Endothelial cell of umbilical vein (primary cell): ENCODE results near the gene PRKG1.

Experiments
- MYC ChIP-seq: IDR thresholded peaks from one replicate; pipeline ENCODE4 v1.6.1; 2011; ENCODE audit warnings: mild to moderate bottlenecking, low read depth, low read length
- POLR2AphosphoS5 ChIP-seq: IDR thresholded peaks from 2 replicates; pipeline ENCODE4 v1.6.1; 2012; ENCODE audit warnings: low read depth, mild to moderate bottlenecking, control low read depth, low read length, moderate library complexity; ENCODE audit not compliant: insufficient read depth
- TF ChIP-seq, protein P1 (sequence below), 2 donors: IDR thresholded peaks; 1 replicate in 1 of 2; 2 replicates in 1 of 2; pipeline ENCODE4 v1.5.1; 2011; ENCODE audit warnings: low read length in 2 of 2, mild to moderate bottlenecking in 2 of 2, moderate library complexity in 2 of 2, control low read depth in 1 of 2, inconsistent platforms in 1 of 2, low read depth in 1 of 2; ENCODE audit not compliant: insufficient read depth in 1 of 2; ENCODE audit errors: extremely low read depth in 1 of 2

DNA sequence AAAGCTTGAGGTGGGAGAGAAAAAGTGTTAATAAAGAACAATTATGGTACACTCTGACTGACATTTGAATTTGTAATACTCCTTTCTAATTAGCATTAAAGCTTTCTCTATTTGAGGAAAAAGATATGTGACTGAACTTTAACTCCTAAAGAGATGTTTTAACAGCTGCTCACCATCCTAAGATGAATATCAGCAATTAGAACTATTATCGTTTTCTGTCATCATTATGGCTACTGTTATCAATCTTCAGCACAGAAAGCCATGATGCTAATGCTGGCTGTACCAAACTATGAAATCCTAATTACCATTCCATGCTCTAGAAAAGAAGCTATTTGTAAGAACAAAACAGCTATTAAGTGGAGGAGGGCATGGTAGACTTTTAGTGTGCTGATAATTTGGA lies 853.9 kb downstream of the PRKG1 start:
- TF ChIP-seq, protein P1, sequence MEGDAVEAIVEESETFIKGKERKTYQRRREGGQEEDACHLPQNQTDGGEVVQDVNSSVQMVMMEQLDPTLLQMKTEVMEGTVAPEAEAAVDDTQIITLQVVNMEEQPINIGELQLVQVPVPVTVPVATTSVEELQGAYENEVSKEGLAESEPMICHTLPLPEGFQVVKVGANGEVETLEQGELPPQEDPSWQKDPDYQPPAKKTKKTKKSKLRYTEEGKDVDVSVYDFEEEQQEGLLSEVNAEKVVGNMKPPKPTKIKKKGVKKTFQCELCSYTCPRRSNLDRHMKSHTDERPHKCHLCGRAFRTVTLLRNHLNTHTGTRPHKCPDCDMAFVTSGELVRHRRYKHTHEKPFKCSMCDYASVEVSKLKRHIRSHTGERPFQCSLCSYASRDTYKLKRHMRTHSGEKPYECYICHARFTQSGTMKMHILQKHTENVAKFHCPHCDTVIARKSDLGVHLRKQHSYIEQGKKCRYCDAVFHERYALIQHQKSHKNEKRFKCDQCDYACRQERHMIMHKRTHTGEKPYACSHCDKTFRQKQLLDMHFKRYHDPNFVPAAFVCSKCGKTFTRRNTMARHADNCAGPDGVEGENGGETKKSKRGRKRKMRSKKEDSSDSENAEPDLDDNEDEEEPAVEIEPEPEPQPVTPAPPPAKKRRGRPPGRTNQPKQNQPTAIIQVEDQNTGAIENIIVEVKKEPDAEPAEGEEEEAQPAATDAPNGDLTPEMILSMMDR (IDR thresholded peaks at IDR 0.05; ENCODE audit: extremely low read depth in 1 of 2, insufficient read depth in 1 of 2, low read depth in 1 of 2, low read length in 2 of 2), result no peak
- TF ChIP-seq MYC (no peak), POLR2AphosphoS5 (no peak)
